LHCN-M2 (cell line): ENCODE results near the gene PDLIM3. TPM values are rescaled to one million over a fixed set of nuclear protein-coding genes. Genes with fewer than 3 reads are reported as not detected.

Experiments used
- DNase-seq: peaks from one replicate; pipeline ENCODE4 v3.0.0-alpha.2; 2012; ENCODE audit warnings: low read depth
- total RNA-seq: library from RNA; depleted of rRNA; stranded (reverse); fragments of >200 nt; gene quantifications from 2 replicates; pipeline ENCODE4 v1.2.3, GENCODE V29; 2014; rRNA removed

Gene PDLIM3
- total RNA-seq, 1 experiment from 2014 or later = 1,256 TPM

- DNase-seq = peak; percentile 84
Observed at GRCh38 chr4:185471235-185472102, 63.8 kb downstream of the PDLIM3 start, which contains the start of gene CCDC110. TSS of gene CCDC110 (minus strand) at chr4:185471733. CDS start at chr4:185471683, 50 bp downstream.

- peak; percentile 13 for DNase-seq
Observed at GRCh38 chr4:185470501-185471195, 64.7 kb downstream of the PDLIM3 start.

GRCh38 chr4:185469580-185470154 lies 65.6 kb downstream of the PDLIM3 start:
- DNase-seq = no peak

DNA sequence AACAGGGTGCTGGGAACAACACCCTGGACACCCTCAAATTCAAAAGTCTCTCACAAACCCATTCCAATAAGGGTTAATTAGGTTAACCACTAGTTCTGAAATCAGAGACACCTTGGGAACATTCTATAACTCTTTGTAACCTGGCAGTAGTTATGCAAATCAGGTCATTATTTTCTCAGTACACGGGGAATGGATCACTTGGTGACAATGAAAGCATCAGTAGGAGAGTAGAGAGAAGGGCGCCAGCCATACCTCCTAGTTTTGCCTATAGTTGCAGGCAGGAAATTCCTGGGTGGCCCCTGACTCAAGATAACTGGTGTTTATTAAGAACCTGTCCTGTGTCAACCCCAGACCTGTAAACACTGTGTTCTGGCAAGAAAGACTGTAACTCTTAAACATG lies 66.3 kb downstream of the PDLIM3 start:
- DNase-seq = no peak

GRCh38 chr4:185467991-185468390 lies 67.3 kb downstream of the PDLIM3 start:
- no peak for DNase-seq

DNA sequence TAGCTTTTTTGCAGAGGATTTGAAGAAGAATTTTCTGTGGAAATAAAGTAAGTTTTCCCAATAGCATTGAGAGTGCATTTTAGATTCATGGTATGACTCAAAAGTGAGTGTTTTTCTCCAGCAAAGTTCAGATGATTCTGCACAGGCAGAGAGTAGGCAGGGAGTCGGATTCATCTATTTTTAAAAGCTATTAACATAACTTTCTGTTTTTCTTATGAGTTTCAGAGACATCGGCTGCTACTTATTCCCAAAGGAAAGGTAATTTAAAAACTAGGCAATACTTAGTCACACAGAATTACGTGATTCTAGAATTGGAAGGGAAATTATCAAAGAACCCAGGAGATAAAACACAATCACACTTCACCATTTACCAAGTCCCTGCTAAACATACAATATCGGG lies 68.2 kb downstream of the PDLIM3 start:
- peak; percentile 52 for DNase-seq

DNA sequence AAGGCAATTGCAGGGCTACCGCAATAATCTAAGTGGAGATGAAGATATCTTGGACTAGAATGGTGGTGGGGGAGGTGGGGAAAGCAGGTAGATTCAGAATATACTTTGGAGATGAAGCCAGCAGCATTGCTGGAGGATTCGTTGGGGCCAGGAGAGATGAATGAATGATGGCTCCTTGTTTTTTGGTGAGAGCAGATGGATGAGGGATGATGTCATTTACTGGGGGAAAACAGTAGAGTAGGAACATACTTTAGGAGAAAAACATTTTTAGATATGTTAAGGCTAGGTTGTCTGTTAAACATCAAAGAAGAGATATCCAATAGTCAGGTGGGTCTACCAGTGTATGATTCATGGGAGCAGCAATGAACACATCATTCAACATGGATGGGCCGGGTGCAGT lies 69.6 kb downstream of the PDLIM3 start:
- DNase-seq = no peak

- no peak for DNase-seq
Observed at GRCh38 chr4:185464887-185465286, 70.4 kb downstream of the PDLIM3 start.

GRCh38 chr4:185464183-185464582 lies 71.1 kb downstream of the PDLIM3 start:
- DNase-seq = no peak

DNA sequence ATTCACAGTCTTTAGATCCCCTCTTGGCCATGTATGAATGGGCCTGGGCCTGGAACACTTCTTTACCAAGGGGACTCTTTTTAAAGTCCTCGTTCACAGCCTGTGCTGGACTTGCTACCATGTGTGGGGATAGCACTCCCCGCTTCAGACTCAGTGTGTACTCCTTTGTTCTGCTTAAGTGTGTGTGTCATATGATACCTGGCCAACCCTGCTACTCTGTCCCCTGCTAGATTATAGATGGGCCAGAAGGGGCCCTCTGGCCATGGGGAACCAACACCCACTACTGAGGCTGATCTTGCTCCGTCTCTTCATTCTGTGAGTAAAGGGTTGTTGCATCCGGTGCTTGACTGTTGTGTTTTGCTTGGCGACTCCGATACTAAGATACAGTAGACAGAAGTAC lies 71.8 kb downstream of the PDLIM3 start:
- no peak for DNase-seq

DNA sequence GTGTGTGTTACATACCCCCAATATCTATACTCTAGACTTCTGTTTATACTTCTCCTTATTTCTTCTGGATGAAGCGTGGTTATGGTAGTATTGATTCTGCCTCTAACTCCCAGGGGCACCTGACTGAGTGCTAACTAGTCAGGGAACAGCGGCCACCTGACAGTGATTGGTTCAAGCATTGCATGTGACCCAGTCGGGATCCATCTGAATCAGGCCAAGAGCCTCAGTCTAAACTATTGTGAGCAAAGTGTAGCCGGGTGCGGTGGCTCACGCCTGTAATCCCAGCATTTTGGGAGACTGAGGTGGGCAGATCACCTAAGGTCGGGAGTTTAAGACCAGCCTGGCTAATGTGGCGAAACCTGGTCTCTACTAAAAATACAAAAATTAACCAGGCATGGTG lies 73.7 kb downstream of the PDLIM3 start:
- no peak for DNase-seq

DNA sequence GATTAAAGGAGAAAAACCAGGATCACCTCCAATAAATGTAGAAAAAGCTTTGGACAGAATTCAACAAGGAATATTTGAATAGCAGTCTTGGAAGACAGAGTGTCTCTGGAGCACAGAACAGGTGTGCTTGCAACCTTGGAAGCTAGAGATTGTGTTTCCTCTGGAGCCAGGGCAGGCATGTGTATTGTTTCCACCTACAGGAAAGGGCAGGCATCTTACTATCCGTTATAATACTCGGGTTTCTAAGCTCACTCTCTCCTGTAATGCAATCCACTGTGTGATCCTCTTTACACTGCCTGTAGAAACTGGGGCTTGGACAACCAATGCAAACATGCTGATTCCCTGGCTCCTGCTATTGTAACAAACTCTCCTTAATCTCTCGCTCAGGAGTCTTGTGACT lies 78.2 kb downstream of the PDLIM3 start:
- peak; percentile 13 for DNase-seq

DNA sequence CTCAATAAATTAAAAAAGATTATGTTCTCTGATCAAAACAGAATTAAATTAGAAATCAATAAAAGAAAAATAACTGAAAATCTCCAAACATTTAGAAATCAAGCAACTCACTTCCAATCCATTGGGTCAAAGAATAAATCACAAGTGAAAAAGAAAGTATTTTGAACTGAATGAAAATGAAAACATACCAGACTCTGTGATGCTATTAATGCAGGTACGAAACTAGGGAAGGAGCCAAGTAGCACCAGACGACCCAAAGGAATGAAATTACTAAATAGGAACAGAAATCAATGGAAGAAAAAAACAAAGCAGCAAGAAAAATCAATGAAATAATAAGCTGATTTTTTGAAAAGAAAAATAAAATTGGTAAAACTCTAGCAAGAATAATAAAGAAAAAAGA lies 79.2 kb downstream of the PDLIM3 start:
- no peak for DNase-seq

Other genes with a start within 250 kb of the PDLIM3 start
- gene LRP2BP, start 139.6 kb downstream of the PDLIM3 start, total RNA-seq = 0.45 and 1.1 TPM in 2 replicates
- gene ANKRD37, start 138.7 kb downstream of the PDLIM3 start, total RNA-seq = 10.8 and 14.4 TPM in 2 replicates
- 39.2 and 42.8 TPM in 2 replicates for gene UFSP2, start 109.5 kb downstream of the PDLIM3 start, total RNA-seq
- gene CCDC110, start 63.8 kb downstream of the PDLIM3 start, total RNA-seq = 2.7 and 4.4 TPM in 2 replicates